Stimulated activated CD8-positive, alpha-beta memory T cell treated with anti-CD3 and anti-CD28 coated beads, Interleukin-2, amount 100 ng/mL, for 48 hours (primary cell): ENCODE results near the gene HOMER3.

Experiments used
- DNase-seq, 2 donors: peaks; one replicate each; pipeline ENCODE4 v3.0.0-alpha.2; 2020; ENCODE audit warnings: low read depth in 2 of 2

The HOMER3 gene

DNA sequence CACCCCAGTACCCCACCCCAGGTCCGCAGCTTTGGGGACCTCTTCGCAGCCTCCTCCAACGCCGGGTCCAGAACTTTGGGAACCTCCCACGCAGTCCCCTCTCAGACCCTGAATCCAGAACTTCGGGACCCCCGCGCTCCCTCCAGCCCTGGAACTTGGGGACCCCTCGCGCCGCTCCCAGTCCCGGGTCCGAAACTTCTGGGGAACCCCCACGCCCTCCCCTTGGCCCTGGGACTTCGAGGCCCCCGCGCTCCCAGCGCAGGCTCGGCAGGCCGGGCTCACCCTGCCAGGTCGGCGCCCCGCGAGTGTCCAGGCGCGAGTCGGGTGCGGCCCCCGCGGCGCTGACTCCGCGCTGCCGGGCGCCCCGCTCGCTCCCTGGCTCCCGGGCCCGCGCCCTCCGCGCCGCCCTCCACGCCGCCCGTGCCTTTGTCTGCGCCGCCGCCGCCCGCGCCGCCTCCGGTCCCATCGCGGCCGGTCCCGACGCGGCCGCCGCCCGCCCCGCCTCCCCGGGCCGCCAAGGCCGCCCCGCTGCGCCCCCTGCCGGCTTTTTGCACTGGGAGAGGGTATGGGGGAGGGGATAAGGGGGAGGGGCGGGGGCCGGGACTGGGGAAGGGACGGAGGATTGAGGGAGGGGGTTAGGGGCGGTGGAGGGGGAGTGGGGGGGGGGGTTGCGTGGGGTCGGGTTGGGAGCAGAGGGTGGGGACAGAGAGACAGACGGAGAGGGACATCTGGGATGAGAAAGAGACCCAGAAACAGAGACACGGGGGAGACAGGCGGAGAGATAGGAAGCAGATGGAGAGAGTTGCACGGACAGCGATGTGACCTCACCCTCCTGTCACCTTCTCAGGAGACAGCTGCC is at the start of gene HOMER3:
Gene HOMER3, minus strand, starts transcription at position 449 of the 859 bp plus-strand sequence. CDS start 2,235 bp downstream, outside the sequence.
- DNase-seq: peak; percentile 68 to 71

DNA sequence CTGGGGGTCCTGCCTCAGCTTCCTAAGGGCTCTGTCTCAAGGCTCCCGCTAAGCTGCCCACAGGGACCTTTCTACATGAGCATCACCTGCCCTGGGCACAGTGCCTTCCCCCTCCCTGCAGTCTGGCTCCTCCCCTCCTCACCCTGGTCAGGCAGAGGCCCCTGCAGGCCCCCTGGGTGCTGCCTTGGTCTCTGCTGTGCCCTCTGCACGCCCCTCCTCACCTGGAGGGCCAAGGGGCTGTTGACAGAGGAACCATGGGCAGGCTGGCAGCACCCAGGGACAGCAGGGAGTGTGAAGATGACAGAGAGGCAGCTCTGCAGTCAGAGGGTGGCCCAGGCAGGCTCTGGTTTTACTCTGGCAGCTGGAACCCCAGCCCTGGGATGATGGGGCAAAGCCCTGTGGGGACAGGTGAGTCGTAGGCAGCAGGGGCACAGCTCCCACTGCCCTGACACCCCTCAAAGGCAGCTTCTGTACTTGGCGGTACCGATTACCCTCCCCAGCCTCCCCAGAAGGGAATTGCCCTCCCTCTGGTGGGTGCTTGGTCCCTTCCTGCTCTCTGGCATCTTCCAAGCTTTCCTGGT is 49.2 kb upstream of the HOMER3 start:
- DNase-seq: no peak

DNA sequence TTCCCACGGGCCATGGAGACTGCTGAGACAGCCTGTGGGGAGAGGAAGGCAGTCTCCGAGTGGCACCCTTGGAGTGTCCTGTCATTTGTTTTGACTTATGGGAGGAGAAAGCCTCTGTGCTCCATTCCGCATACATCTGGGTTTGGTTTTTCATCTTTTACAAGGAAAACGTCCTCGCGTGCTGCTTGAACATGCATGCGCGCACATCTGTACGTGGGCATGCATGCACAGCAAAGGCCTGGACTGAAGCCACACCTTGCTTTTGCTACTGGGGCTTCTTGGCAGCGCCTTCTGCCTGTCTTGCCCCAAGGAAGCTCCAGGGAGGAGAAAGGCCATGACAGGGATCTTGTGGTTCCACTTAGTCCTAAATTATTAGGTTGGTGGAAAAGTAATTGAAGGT is 48.3 kb upstream of the HOMER3 start:
- DNase-seq: no peak

DNA sequence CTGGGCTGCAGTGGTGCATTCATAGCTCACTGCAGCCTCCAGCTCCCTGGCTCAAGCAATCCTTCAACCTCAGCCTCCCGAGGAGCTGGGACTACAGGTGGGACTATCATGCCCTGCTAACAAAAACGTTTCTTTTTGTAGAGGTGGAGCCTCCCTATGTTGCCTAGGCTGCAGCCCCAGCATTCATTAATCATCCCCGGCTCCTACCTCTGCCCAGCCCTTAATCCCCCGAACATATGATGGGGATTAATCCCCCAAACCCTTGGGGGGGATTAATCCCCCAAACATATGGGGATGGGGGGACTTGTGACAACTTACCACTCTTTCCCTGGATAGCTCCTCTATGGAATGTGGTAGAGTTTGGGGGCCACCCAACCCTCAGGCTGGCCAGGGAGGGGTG is 46.4 kb upstream of the HOMER3 start:
- DNase-seq: no peak

DNA sequence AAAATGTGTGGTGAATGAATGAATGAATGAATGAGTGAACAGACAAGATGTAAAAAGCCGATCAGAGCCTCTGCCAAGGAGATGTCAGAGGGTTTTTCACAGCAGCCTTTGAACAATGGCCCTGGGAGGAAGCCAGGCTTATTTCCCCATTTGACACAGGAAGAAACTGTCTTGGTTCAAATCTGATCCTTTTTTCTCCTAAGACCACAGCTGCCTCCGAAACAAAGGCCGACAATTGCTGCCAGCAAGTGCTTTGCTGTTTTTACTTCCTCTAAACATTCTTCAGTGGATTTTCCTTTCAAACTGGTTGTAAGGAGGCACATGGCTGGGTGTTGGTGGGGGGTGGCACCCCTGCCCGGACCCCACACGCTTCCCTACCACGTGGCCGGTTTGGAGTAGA is 44.2 kb upstream of the HOMER3 start:
- DNase-seq: no peak

DNA sequence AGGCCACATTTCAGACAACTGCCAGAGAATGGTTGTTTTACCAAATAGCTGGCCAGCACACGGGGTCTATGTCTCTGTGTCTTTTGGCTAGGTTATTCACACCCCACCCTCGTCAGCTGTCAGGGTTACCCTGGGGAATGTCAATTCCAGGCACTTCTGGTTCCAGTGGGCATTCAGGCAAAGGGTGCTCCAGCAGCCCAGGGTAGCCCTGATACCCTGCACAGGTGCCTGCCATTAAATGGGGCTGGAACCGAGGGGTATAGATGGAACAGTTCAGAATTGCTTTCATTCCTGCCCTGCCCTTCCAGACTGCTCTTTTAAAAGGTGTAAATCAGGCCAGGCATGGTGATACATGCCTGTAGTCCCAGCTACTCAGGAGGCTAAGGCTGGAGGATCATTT is 43.2 kb upstream of the HOMER3 start:
- no peak for DNase-seq

DNA sequence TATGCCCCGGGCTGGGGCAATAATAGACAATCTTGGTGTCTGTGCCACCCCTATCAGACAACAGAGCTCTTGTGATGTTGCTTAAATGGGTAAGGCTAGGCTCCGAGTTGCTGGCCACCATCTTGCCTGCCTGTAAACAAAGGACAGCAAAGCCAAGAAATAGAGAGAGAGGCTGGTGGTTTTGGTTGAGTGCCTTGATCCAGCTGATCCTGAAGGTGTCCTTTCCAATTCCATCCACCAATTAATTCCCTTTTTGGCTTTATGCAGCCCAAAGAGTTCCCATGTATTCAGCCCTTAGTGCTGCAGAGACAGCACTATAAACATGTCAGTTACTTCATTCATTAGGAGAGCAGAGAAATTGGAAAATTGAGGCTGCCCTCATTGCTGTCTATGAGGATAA is 41.7 kb upstream of the HOMER3 start:
- DNase-seq: no peak

DNA sequence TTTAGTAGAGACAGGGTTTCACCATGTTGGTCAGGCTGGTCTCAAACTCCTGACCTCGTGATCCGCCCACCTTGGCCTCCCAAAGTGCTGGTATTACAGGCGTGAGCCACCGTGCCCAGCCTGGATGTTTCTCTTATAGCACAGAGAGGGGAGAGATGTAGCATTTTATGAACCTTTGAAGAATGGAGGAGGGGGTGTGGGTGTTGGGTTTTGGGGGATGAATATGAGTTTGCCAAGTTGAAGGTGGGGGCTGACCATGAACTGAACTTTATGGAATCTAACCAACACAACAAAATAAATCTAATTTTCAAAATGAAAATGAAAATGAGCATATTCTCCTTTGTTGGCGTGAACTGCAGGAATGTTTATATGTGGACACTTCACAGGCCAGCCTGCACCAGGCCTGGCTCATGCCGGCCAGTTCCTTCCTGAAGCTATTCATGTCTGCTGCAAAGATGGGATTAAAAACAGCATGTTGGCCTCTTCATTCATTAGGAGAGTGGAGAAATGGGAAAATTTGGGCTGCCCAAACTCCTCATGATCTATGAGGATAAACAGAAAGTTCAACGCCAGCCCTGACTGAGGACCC is 39.5 kb upstream of the HOMER3 start:
- no peak for DNase-seq

DNA sequence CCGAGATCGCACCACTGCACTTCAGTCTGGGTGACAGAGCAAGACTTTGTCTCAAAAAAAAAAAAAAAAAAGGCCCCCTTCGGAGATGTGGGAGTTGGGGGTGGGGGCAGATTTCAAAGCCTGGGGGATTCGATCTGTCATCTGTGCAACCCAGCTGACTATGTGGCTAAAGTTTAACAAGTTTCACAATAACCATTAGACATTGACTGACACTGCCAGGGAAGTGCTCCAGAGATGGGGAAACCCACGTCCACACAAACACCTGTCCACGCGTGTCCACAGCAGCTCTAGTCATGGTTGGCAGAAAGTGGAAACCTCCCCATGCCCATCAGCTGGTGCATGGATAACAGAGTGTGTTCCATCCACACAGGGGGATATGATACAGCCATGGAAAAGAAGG is 37.6 kb upstream of the HOMER3 start:
- DNase-seq: no peak

DNA sequence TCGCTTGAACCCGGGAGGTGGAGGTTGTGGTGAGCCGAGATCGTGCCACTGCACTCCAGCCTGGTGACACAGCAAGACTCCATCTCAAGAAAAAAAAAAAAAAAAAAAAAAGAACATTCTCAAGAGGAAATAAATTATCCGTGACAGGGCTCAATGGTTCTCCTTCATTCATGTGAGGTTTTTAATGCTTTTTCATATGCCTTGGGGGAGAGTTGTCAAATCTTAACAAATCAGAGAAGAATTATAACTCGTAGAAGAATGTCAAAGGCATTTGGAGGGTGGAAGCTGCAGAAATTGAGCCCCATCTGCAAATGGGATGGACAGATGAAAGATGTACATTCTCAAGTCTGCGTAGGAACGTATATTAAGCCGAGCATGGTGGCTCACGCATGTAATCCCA is 34.9 kb upstream of the HOMER3 start:
- no peak for DNase-seq

DNA sequence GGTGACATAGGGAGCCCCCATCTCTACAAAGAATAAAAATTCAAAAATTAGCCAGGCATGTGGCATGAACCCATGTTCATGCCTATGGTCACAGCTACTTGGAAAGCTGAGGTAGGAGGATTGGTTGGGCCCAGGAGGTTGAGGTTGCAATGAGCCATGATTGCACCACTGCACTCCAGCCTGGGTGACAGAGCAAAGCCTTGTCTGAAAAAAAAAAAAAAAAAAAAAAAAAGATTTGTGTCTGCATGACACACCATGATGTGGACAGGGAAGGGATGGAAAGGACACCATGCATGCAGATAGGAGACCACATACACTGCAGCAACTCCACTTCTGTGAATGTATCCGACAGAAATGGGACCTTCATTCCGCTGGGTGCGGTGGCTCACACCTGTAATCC is 34.0 kb upstream of the HOMER3 start:
- DNase-seq: no peak

DNA sequence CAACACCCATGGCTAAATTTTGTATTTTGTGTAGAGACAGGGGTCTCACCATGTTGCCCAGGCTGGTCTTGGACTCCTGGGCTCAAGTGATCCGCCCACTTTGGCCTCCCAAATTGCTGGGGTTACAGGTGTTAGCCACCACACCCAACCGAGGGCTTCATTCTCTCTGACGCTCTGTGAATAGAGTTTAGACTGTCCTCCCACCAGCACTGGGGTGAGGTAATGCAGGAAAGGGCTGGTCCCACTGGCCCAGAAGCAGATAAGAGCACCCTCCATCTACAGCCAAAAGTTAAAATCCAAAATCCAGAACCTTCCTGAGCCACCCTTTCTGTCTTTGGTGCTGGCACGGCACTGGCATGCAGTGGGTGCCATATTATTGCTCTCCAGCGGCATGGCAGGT is 31.8 kb upstream of the HOMER3 start:
- no peak for DNase-seq

DNA sequence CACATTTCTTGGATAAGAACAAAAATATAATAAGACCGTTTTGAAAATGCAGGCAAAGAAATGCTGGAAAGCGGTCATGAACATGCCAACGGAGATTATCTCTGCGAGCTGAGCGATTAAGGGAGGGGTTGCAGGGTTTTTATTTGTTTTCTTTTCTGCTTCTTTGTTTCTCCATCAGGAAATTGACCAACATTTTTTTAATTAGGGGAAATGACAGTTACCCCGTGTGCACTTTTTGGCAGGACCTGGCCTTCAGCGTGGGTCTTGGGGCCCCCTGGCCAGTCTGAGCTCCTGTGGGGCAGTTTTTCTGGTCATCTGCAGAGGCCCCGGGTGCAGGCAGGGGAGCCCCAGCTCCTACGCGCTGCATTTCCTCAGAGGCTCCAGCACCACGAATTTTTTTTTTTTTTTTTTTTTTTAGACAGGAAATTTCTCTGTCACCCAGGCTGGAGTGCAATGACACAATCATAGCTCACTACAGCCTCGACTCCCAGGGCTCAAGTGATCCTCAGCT is 31.3 kb upstream of the HOMER3 start:
- no peak for DNase-seq

DNA sequence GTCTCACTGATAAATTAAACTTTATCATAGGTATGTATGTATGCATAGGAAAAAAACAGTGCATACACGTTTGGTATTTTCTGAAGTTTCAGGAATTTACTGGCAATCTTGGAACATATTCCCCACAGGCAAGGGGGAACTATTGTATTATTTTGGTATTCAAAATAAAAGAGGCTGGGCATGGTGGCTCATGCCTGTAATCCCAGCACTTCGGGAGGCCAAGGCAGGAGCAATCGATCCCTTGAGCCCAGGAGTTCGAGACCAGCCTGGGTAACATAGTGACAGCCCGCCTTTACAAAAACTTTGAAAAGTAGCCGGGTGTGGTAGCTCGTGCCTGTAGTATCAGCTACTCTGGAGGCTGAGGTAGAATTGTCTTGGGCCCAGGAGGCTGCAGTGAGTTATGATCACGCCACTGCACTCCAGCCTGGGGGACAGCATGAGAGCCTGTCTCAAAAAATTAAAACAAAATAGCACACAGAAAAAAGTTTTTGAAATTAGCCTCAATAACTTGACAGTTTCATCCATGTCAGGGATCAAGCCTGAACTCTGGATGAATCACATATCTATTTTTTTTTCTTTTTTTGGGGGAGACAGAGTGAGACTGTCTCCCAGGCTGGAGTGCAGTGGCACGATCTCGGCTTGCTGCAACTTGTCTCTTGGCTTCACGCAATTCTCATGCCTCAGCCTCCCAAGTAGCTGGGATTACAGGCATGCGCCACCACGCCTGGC is 29.1 kb upstream of the HOMER3 start:
- DNase-seq: no peak

DNA sequence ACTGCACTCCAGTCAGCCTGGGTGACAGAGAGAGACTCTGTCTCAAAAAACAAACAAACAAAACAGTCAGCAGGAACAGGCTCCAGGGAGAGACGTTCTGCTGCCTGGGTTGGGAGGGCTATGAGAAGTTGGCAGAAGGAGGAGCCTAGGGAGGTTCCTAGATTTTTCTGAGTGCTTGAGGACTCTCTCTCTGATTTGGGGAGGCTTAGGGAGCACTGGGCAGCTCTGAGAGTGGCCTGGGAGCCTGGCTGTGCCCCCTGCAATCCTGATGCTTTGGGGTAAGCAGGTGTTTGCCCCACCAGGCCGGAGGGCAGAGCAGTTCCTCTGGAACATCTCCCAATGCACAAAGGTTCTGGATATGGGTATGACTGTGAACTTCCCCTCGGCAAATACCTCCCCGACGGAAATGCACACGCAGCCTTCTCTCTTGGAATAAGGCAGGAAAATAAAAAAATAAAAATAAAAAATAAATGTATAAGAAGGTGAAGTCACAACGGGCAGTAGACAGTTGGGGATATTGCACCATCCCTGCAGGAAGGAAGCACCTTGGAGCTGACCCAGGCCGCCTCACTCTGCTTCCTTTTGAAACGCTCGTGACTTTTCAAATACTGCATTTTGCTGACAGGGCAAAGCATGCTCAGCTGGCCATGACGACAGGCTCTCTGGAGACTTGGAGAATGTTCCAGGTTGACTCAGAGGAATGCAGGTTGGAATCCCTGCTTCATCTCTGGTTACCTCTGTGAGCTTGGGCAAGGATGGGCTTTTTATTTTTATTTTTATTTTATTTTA is 26.5 kb upstream of the HOMER3 start:
- no peak for DNase-seq

DNA sequence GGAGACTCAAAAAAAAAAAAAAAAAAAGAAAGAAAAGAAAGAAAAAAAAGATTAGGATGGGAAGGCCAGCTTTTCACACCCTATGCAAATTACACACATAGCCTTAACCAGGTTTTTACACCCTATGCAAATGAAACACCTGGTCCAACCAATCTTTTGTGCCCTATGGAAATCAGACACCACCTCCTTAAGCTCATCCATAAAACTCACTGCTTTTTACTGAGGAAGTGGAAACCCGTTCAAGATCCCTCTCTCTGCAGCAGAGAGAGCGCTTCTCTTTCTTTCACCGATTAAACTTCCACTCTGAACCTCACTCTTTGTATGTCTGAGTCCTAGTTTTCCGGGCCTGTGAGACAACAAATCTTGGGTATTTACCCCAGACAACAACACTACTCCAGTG is 25.3 kb upstream of the HOMER3 start:
- no peak for DNase-seq

DNA sequence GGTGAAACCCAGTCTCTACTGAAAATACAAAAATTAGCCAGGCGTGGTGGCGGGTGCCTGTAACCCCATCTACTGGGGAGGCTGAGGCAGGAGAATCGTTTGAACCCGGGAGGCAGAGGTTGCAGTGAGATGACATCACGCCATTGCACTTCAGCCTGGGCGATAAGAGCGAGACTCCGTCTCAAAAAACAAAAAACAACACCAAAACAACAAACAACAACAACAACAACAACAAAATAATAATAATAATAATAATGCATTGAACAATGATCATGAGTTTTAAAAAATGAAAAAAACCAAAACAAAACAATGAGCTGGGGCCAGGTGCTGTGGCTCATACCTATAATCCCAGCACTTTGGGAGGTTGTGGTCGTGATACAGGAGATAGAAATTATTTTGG is 23.1 kb upstream of the HOMER3 start:
- no peak for DNase-seq

DNA sequence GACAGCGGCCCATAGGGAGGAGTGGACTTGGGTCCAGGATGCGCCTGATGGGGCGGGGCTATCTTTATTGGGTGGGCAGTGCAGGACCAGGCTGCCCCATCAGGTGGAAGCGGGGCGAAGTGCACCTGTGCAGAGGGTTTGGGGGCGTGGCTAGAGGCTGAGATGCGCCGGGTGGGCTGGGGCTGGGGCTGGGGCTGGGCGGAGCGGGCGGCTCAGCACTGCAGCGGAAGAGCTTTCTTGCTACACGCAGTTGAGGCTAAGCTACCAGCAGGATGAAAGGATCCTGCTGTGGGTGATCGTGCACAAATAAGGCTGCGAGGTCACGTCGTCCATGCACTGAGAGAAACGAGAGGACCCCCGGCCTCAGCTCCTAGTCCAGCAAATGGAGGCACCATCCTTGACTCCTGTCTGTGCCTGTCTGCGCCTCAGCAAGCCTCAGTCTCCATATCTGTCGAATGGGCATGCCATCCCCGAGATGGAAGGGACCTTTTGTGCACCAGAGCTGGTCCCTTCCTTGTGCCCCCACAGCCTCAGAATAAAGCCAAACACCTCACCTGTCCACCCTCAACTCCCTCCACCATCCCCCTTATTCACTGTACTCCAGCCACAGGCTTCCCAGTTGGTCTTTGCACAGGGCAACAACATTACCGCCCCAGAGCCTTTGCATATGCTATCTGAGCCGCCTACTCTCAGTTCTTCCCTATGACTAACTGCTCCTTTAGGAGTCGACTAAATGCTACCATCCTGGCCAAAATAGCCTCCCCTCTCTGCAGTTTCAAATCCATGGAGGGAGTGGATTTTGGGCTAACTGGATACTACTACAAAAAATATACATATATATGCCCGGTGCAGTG is 21.0 kb upstream of the HOMER3 start:
- no peak for DNase-seq

DNA sequence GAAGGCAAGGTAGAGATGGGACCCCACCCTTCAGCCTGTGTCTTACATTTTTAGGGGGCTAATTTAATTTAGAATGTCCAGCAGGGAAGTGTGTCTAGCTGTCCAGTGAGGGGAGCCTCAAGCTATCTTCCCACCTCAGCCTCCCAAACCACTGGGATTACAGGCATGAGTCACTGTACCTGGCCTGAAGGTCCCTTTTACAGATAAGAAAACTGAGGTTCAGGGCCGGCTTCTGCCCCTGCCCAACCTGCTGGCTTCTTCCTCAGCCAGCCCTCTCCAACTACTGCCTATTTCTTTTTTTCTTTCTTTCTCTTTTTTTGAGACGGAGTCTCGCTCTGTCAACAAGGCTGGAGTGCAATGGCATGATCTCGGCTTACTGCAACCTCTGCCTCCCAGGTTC is 19.4 kb upstream of the HOMER3 start:
- DNase-seq: no peak

DNA sequence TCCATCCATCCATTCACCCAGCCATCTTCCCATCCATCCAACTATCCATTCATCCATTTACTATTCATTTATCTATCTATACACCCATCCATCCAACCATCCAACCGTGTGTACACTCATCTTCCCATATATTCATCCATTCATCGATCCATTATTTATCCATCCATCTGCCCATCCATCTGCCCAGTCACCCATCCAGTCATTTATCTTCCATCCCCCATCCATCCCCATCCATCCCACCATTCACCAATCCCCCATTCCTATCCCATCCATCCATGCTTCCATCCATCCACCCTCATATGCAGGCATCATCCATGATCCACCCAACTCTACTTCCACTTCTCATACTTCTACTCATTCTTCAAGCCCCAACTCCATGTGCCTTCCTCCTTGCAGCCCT is 14.0 kb upstream of the HOMER3 start:
- no peak for DNase-seq

DNA sequence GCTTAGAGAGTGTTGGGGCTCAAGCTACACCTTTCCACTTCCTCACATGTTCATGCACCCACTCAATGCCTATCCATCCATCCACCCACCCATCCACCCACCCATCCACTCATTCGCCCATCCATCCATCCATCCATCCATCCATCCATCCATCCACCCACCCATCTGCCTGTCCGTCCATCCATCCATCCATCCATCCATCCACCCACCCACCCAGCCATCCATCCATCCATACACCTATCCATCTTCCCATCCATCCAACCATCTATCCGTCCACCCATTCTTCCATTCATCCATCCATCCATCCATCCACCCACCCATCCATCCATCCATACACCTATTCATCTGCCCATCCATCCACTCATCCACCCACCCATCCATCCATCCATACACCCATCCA is 13.1 kb upstream of the HOMER3 start:
- DNase-seq: no peak
